Measurements from ENCODE around the gene GJA5.

Gene GJA5

GRCh38 chr1:147768101-147768500, 7.7 kb upstream of the GJA5 start:
- no peak for TF ChIP-seq CTCF (IDR thresholded peaks at IDR 0.05)
- Histone ChIP-seq H3K4me3 (no peak overlapping the region), H3K27ac (peak overlapping the region; percentile 82 to 85)
- no peak for DNase-seq (ENCODE audit: low spot score)

GRCh38 chr1:147762233-147763024, 2.0 kb upstream of the GJA5 start:
- peak overlapping the region; percentile 69 to 81 for H3K27ac ChIP-seq
- no peak overlapping the region for H3K4me3 ChIP-seq
- no peak for TF ChIP-seq CTCF (IDR thresholded peaks at IDR 0.05)
- no peak for DNase-seq (ENCODE audit: low spot score)

GRCh38 chr1:147758379-147759100, 1.9 kb downstream of the GJA5 start:
- TF ChIP-seq CTCF (IDR thresholded peaks at IDR 0.05) = no peak
- DNase-seq (ENCODE audit: low spot score) = no peak
- Histone ChIP-seq H3K4me3 (no peak overlapping the region), H3K27ac (peak overlapping the region in 1 of 2 donors; percentile 21)

GRCh38 chr1:147757015-147757990, 3.1 kb downstream of the GJA5 start:
- DNase-seq (ENCODE audit: low spot score) = no peak

GRCh38 chr1:147756341-147756740, 4.1 kb downstream of the GJA5 start:
- Histone ChIP-seq H3K4me3 (no peak overlapping the region), H3K27ac (peak overlapping the region in 1 of 2 donors; percentile 1)
- DNase-seq (ENCODE audit: low spot score) = no peak
- no peak for TF ChIP-seq CTCF (IDR thresholded peaks at IDR 0.05)

More at GRCh38 chr1:147757015-147757990, 3.1 kb downstream of the GJA5 start:
- no peak for TF ChIP-seq CTCF (IDR thresholded peaks at IDR 0.05)
- H3K4me3 ChIP-seq = no peak overlapping the region
- H3K27ac ChIP-seq = peak overlapping the region; percentile 1 to 24

GRCh38 chr1:147754661-147755060, 5.7 kb downstream of the GJA5 start:
- no peak overlapping the region for H3K4me3 ChIP-seq
- DNase-seq (ENCODE audit: low spot score) = no peak
- H3K27ac ChIP-seq = no peak overlapping the region
- no peak for TF ChIP-seq CTCF (IDR thresholded peaks at IDR 0.05)

Data from coronary artery (tissue), 2 donors.